Neural cell (in vitro differentiated cells): ENCODE data around the gene EXOC3L1.

ENCODE experiments used
- EP300 ChIP-seq: fragments of 450-650 bp; conservative IDR thresholded peaks from 2 replicates; pipeline ENCODE4 v1.6.1; 2014; ENCODE audit warnings: antibody characterized with exemption, mild to moderate bottlenecking, moderate library complexity; ENCODE audit not compliant: poor library complexity, severe bottlenecking
- EZH2 ChIP-seq: fragments of 200-600, 300-800 bp; shearing (Covaris generic), sonication (generic); IDR thresholded peaks from 2 replicates; pipeline ENCODE4 v1.6.1; 2014; ENCODE audit warnings: antibody characterized with exemption, low read length, borderline replicate concordance, mild to moderate bottlenecking; ENCODE audit not compliant: insufficient read depth, poor library complexity, severe bottlenecking
- TAF1 ChIP-seq: IDR thresholded peaks from 2 replicates; pipeline ENCODE4 v1.6.1; 2012; ENCODE audit warnings: low read depth
- TF ChIP-seq, protein P1 (sequence below): IDR thresholded peaks from 2 replicates; pipeline ENCODE4 v1.6.1; 2012; ENCODE audit warnings: borderline replicate concordance

DNA sequence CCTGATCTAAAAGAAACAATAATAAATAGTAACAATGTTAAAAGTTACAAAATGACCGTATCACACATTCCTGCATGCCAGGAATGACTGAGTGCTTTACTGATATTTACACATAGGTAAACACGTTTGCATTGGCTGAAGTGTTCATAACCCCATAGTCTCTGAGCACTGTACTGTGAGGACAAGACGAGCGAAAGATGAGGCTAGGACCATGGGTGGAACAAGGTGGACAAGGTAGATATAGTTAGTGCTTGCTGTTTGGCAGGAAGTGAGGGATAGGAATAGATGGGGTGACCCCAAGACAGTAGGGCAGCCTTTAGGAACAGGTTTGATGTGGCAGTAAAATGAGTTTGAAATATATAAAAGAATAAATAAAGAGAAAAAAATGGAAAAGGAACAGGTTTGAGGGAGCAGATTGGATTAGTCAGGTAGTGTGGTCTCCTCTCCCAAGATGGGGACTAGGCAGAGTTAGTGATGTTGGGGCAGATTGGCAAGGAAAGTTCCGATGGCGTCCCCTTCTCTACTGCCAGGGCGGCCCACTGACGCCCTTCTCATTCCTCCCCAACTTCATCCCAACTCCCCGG lies 1.6 kb upstream of the EXOC3L1 start:
- TF ChIP-seq, protein P1, sequence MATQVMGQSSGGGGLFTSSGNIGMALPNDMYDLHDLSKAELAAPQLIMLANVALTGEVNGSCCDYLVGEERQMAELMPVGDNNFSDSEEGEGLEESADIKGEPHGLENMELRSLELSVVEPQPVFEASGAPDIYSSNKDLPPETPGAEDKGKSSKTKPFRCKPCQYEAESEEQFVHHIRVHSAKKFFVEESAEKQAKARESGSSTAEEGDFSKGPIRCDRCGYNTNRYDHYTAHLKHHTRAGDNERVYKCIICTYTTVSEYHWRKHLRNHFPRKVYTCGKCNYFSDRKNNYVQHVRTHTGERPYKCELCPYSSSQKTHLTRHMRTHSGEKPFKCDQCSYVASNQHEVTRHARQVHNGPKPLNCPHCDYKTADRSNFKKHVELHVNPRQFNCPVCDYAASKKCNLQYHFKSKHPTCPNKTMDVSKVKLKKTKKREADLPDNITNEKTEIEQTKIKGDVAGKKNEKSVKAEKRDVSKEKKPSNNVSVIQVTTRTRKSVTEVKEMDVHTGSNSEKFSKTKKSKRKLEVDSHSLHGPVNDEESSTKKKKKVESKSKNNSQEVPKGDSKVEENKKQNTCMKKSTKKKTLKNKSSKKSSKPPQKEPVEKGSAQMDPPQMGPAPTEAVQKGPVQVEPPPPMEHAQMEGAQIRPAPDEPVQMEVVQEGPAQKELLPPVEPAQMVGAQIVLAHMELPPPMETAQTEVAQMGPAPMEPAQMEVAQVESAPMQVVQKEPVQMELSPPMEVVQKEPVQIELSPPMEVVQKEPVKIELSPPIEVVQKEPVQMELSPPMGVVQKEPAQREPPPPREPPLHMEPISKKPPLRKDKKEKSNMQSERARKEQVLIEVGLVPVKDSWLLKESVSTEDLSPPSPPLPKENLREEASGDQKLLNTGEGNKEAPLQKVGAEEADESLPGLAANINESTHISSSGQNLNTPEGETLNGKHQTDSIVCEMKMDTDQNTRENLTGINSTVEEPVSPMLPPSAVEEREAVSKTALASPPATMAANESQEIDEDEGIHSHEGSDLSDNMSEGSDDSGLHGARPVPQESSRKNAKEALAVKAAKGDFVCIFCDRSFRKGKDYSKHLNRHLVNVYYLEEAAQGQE = no peak
- TF ChIP-seq EP300 (no peak), TAF1 (no peak), EZH2 (no peak)
